Astrocyte of the spinal cord (primary cell): ENCODE measurements around the gene MSRB3.

ENCODE experiments used
- DNase-seq: peaks from one replicate; pipeline ENCODE4 v3.0.0; 2011; ENCODE audit warnings: low read depth, low spot score
- H3K4me3 ChIP-seq: 2 replicates; pipeline ENCODE4 v1.5.1; 2011; ENCODE audit warnings: low read depth, mild to moderate bottlenecking, low read length, moderate library complexity
- CTCF ChIP-seq: IDR thresholded peaks from 2 replicates; pipeline ENCODE4 v1.5.1; 2012; ENCODE audit warnings: low read depth, mild to moderate bottlenecking, low read length, inconsistent platforms
- in situ Hi-C: cut with HindIII; loops from 2 replicates; pipeline ENCODE4 v1.10.0; 2017; ENCODE audit warnings: low sequenced_read_pairs

MSRB3 gene

GRCh38 chr12:65278576-65279368 lies at the start of gene MSRB3:
Gene MSRB3, plus strand, starts transcription at chr12:65278683. Its CDS starts 29,897 bp downstream, at chr12:65308580.
- peak; percentile 74 for DNase-seq
- TF ChIP-seq CTCF, result peak; percentile 34
- peak within 1 kb of the TSS; percentile 92 for H3K4me3 ChIP-seq
- in situ Hi-C loops, result no loop called here

GRCh38 chr12:65229441-65229840 lies 49.0 kb upstream of the MSRB3 start:
- in situ Hi-C loops, result no loop called here
- DNase-seq, result peak; percentile 75
- no peak overlapping the region for H3K4me3 ChIP-seq
- TF ChIP-seq CTCF, result no peak

- in situ Hi-C loops, result no loop called here
- TF ChIP-seq CTCF, result peak; percentile 40
- H3K4me3 ChIP-seq, result no peak overlapping the region
- DNase-seq, result peak; percentile 61
These were observed 45.9 kb upstream of the MSRB3 start for GRCh38 chr12:65232476-65233077.

GRCh38 chr12:65237153-65237552 lies 41.3 kb upstream of the MSRB3 start:
- DNase-seq, result no peak
- no peak for TF ChIP-seq CTCF
- in situ Hi-C loops, result no loop called here
- H3K4me3 ChIP-seq, result no peak overlapping the region

GRCh38 chr12:65238609-65239008 lies 39.9 kb upstream of the MSRB3 start:
- DNase-seq, result no peak
- in situ Hi-C loops, result no loop called here
- no peak for TF ChIP-seq CTCF
- H3K4me3 ChIP-seq, result no peak overlapping the region

- in situ Hi-C loops, result no loop called here
- DNase-seq, result no peak
- H3K4me3 ChIP-seq, result no peak overlapping the region
- no peak for TF ChIP-seq CTCF
These were observed 29.5 kb upstream of the MSRB3 start for GRCh38 chr12:65248656-65249633.
